Neuronal stem cell (in vitro differentiated cells): ENCODE data around the gene SUPT5H.
A peak's percentile ranks its signal among the peaks of the same experiment; 100 is the strongest.

Experiments
- DNase-seq: peaks from one replicate; pipeline ENCODE4 v3.0.0-alpha.2; 2013; ENCODE audit warnings: low spot score
- H2AFZ ChIP-seq: one replicate; pipeline ENCODE4 v1.6.1; 2013; ENCODE audit warnings: mild to moderate bottlenecking, low read length, inconsistent platforms
- H2AK5ac ChIP-seq: 2 replicates; pipeline ENCODE4 v1.6.1; 2013; ENCODE audit warnings: low read depth, mild to moderate bottlenecking, inconsistent platforms, low read length, moderate library complexity, mixed read lengths
- H2BK120ac ChIP-seq: 2 replicates; pipeline ENCODE4 v1.6.1; 2013; ENCODE audit warnings: low read depth, mild to moderate bottlenecking, inconsistent platforms, low read length, moderate library complexity, mixed read lengths
- H2BK12ac ChIP-seq: one replicate; pipeline ENCODE4 v1.6.1; 2013; ENCODE audit warnings: low read length, inconsistent platforms
- H2BK15ac ChIP-seq: 2 replicates; pipeline ENCODE4 v1.6.1; 2013; ENCODE audit warnings: mild to moderate bottlenecking, low read length, inconsistent platforms, mixed read lengths
- H2BK5ac ChIP-seq: one replicate; pipeline ENCODE4 v1.6.1; 2013; ENCODE audit warnings: inconsistent platforms, mild to moderate bottlenecking, low read length, moderate library complexity
- H3K14ac ChIP-seq: one replicate; pipeline ENCODE4 v1.6.1; 2013; ENCODE audit warnings: low read length, inconsistent platforms
- H3K18ac ChIP-seq: 2 replicates; pipeline ENCODE4 v1.6.1; 2013; ENCODE audit warnings: low read length, inconsistent platforms
- H3K23ac ChIP-seq: 2 replicates; pipeline ENCODE4 v1.6.1; 2013; ENCODE audit warnings: low read depth, mild to moderate bottlenecking, mixed read lengths, low read length, inconsistent platforms; ENCODE audit not compliant: poor library complexity
- H3K27ac ChIP-seq: replicated peaks from 3 replicates; pipeline ENCODE4 v1.5.1; 2013; ENCODE audit warnings: low read length, inconsistent platforms
- H3K27me3 ChIP-seq, 3 experiments: 2 replicates each; pipeline ENCODE4 v1.6.1; 2013; ENCODE audit warnings: low read length in 3 of 3, mild to moderate bottlenecking in 2 of 3, inconsistent platforms in 1 of 3, low read depth in 1 of 3, mixed read lengths in 1 of 3, moderate library complexity in 1 of 3; ENCODE audit not compliant: control insufficient read depth in 3 of 3, insufficient read depth in 3 of 3
- H3K36me3 ChIP-seq, 2 donors: replicated peaks in 1 of 2; 2 replicates each; pipeline ENCODE4 v1.6.1; 2013; ENCODE audit warnings: low read length in 2 of 2; ENCODE audit not compliant: control insufficient read depth in 2 of 2, insufficient read depth in 2 of 2
- H3K4ac ChIP-seq: 2 replicates; pipeline ENCODE4 v1.6.1; 2013; ENCODE audit warnings: inconsistent platforms, mild to moderate bottlenecking, low read length, moderate library complexity
- H3K4me1 ChIP-seq, 2 donors: 1 replicate in 1 of 2; 2 replicates in 1 of 2; pipeline ENCODE4 v1.6.1; 2013; ENCODE audit warnings: low read length in 2 of 2, low read depth in 1 of 2; ENCODE audit not compliant: control insufficient read depth in 2 of 2, insufficient read depth in 1 of 2
- H3K4me2 ChIP-seq: one replicate; pipeline ENCODE4 v1.6.1; 2013; ENCODE audit warnings: mild to moderate bottlenecking, low read length, inconsistent platforms; ENCODE audit not compliant: insufficient read depth, poor library complexity, severe bottlenecking
- H3K4me3 ChIP-seq, 2 donors: 2 replicates each; pipeline ENCODE4 v1.5.1; 2013; ENCODE audit warnings: low read length in 2 of 2, mild to moderate bottlenecking in 2 of 2, inconsistent platforms in 1 of 2, moderate library complexity in 1 of 2
- H3K79me1 ChIP-seq: one replicate; pipeline ENCODE4 v1.6.1; 2013; ENCODE audit warnings: low read depth, mild to moderate bottlenecking, inconsistent platforms, low read length, moderate library complexity
- H3K9ac ChIP-seq: one replicate; pipeline ENCODE4 v1.6.1; 2013; ENCODE audit warnings: mild to moderate bottlenecking, low read depth, low read length, inconsistent platforms; ENCODE audit not compliant: poor library complexity
- H3K9me3 ChIP-seq, 2 donors: replicated peaks in 1 of 2; 2 replicates each; pipeline versions ENCODE3 to v1.6.1; 2013; ENCODE audit warnings: low read length in 2 of 2, mild to moderate bottlenecking in 2 of 2, inconsistent platforms in 1 of 2, low read depth in 1 of 2, mixed read lengths in 1 of 2, moderate library complexity in 1 of 2; ENCODE audit not compliant: control insufficient read depth in 2 of 2, insufficient read depth in 1 of 2
- H4K8ac ChIP-seq: one replicate; pipeline ENCODE4 v1.6.1; 2013; ENCODE audit warnings: low read depth, mild to moderate bottlenecking, inconsistent platforms, low read length, moderate library complexity
- H4K91ac ChIP-seq: one replicate; pipeline ENCODE4 v1.6.1; 2013; ENCODE audit warnings: low read length, low read depth, mild to moderate bottlenecking, inconsistent platforms; ENCODE audit not compliant: poor library complexity
- WGBS, 2 donors: extraction: QIAGEN DNeasy Blood & Tissue Kit; methylation state at CpG; one replicate each; pipeline ENCODE4 v1.1.7; 2013; ENCODE audit warnings: missing lambda C conversion rate in 2 of 2, mixed read lengths in 1 of 2; ENCODE audit not compliant: insufficient read length in 2 of 2, insufficient replicate concordance in 1 of 2; ENCODE audit errors: extremely low coverage in 2 of 2; 5-methylcytosine and 5-hydroxymethylcytosine counted together

SUPT5H gene

DNA sequence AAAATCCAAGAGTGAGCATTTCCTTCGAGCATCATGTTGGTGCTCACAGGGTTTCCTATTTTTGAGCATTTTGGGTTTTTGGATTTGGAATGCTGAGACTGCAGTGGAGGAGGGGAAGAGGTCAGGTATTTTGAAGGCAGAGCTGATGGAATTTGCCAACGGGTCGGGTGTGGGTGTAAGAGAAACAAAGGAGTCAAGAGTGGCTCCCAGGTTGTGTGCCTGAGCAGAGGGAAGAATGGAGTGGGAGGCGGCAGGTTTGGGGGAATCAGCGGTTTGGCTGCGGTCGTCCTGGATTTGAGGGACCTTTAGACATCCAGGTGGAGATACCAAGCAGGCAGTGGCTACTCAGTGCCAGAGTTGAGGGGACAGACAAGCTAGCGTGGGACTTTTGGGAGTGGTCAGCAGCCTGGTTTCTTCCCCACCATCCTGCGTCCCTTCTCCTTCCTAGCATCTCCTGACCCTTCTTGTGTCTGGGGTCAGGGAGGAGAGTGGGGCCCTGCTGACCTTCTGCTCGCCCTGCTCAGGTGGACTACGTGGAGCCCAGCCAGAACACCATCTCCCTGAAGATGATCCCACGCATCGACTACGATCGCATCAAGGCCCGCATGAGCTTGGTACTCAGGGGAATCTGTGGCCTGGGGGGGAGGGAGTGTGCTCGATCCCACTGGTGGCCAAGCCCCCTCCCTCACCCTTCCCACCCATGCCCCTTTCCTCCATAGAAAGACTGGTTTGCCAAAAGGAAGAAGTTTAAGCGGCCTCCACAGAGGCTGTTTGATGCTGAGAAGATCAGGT, 20.8 kb downstream of the SUPT5H start:
- WGBS, 2 donors: no CpG with 5 or more reads among the region's 18 CpGs
- no peak overlapping the region for H3K4me2 ChIP-seq
- no peak overlapping the region for H4K91ac ChIP-seq
- H2AK5ac ChIP-seq: no peak overlapping the region
- H2BK12ac ChIP-seq: no peak overlapping the region
- no peaks in the 10 kb centered on the region for H3K79me1 ChIP-seq
- no peak overlapping the region for H2AFZ ChIP-seq
- no peak overlapping the region for H2BK120ac ChIP-seq
- H3K23ac ChIP-seq: no peak overlapping the region
- no peak overlapping the region for H3K27ac ChIP-seq
- H3K9ac ChIP-seq: peak overlapping the region; percentile 35
- no peak overlapping the region for H3K4ac ChIP-seq
- H3K27me3 ChIP-seq: no peaks in the 10 kb centered on the region
- H3K9me3 ChIP-seq: no peaks in the 10 kb centered on the region
- no peak overlapping the region for H3K14ac ChIP-seq
- no peak overlapping the region for H2BK15ac ChIP-seq
- no peak overlapping the region for H3K4me3 ChIP-seq
- DNase-seq: no peak
- H2BK5ac ChIP-seq: no peak overlapping the region
- no peak overlapping the region for H4K8ac ChIP-seq
- H3K18ac ChIP-seq: no peak overlapping the region
- H3K36me3 ChIP-seq: peaks cover 50 to 88% of the 10 kb centered on the region in 2 donors
- no peaks in the 10 kb centered on the region for H3K4me1 ChIP-seq

DNA sequence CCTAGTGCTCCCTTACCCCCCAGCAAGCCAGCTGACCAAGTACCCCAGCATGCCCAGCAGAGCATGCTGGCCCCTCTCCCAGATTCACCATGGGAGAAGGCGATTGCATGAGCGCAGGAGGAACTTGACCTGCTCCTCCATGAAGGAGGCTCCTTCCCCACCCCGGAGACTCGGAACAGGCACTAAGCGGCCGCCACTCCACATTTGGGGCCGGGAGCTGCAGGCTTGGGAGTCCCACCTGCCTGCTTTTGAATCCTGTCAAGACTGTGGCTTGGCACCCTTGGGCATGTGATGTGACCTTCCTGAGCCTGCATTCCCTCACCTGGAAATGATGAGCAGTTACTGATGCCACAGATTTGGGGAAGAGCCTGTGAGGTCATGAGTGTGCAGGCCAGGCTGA, 22.6 kb downstream of the SUPT5H start:
- Histone ChIP-seq H2BK5ac (no peak overlapping the region), H3K79me1 (peaks cover 4% of the 10 kb centered on the region), H2BK12ac (no peak overlapping the region), H3K4me1 (no peaks in the 10 kb centered on the region), H2AFZ (no peak overlapping the region), H2BK120ac (no peak overlapping the region), H3K36me3 (peaks cover 67 to 98% of the 10 kb centered on the region in 2 donors), H3K23ac (no peak overlapping the region), H3K14ac (no peak overlapping the region), H3K4me3 (no peak overlapping the region), H3K4ac (no peak overlapping the region), H3K9ac (no peak overlapping the region), H4K91ac (no peak overlapping the region), H3K27ac (no peak overlapping the region), H3K27me3 (no peaks in the 10 kb centered on the region), H3K4me2 (no peak overlapping the region), H4K8ac (no peak overlapping the region), H2AK5ac (no peak overlapping the region), H2BK15ac (no peak overlapping the region), H3K9me3 (no peaks in the 10 kb centered on the region), H3K18ac (no peak overlapping the region)
- no CpG with 5 or more reads among the region's 7 CpGs for WGBS, 2 donors
- no peak for DNase-seq

DNA sequence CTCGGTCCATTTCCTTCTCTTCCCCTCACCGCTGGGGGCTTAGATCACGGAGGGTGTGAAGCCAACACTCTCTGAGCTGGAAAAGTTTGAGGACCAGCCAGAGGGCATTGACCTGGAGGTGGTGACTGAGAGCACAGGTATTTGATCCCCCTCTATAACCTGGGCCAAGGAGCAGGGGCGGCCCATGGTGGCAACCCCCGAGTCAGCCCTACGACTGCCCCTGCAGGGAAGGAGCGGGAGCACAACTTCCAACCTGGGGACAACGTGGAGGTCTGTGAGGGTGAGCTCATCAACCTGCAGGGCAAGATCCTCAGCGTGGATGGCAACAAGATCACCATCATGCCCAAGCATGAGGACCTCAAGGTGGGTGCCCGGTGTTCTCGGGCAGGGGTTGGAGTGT, 23.7 kb downstream of the SUPT5H start:
- H3K9ac ChIP-seq: no peak overlapping the region
- H3K27me3 ChIP-seq: no peaks in the 10 kb centered on the region
- no peaks in the 10 kb centered on the region for H3K4me1 ChIP-seq
- no peak overlapping the region for H3K4ac ChIP-seq
- no peak overlapping the region for H4K8ac ChIP-seq
- no peak for DNase-seq
- H2AFZ ChIP-seq: no peak overlapping the region
- H3K14ac ChIP-seq: no peak overlapping the region
- no peak overlapping the region for H3K27ac ChIP-seq
- peaks cover 4% of the 10 kb centered on the region for H3K79me1 ChIP-seq
- no peak overlapping the region for H3K4me3 ChIP-seq
- no peak overlapping the region for H3K18ac ChIP-seq
- WGBS, 2 donors: no CpG with 5 or more reads among the region's 11 CpGs
- H2BK120ac ChIP-seq: no peak overlapping the region
- H2BK5ac ChIP-seq: no peak overlapping the region
- H4K91ac ChIP-seq: no peak overlapping the region
- no peak overlapping the region for H3K23ac ChIP-seq
- H2AK5ac ChIP-seq: no peak overlapping the region
- no peak overlapping the region for H2BK15ac ChIP-seq
- H3K9me3 ChIP-seq: no peaks in the 10 kb centered on the region
- no peak overlapping the region for H2BK12ac ChIP-seq
- H3K36me3 ChIP-seq: peaks cover 77 to 98% of the 10 kb centered on the region in 2 donors
- H3K4me2 ChIP-seq: no peak overlapping the region

DNA sequence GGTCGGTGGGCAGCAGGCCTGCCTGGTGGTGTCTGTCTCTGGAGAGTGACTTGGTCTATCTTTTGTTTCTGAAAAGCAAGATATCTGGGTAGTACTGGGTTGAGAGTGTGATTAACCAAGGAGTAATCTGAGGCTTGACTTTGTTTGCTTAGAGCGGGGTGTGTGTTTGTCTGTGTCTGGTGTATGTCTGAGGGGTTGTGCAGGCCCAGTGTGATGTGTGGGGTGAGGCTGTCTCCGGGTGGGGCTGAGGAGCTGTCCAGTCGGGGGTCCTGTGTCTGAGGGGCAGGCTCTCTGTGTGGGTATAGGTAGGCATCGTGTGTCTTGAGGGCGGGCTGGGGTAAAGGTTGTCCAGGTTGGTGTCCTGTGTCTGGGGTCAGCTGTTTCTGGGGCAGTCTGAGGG, 24.2 kb downstream of the SUPT5H start:
- no peak for DNase-seq
- no peaks in the 10 kb centered on the region for H3K27me3 ChIP-seq
- H3K4me1 ChIP-seq: no peaks in the 10 kb centered on the region
- peaks cover 80 to 98% of the 10 kb centered on the region in 2 donors for H3K36me3 ChIP-seq
- no peak overlapping the region for H3K27ac ChIP-seq
- H3K9me3 ChIP-seq: peaks cover 0 to 3% of the 10 kb centered on the region in 2 donors
- H3K4ac ChIP-seq: no peak overlapping the region
- H4K8ac ChIP-seq: no peak overlapping the region
- H4K91ac ChIP-seq: no peak overlapping the region
- no peak overlapping the region for H2AFZ ChIP-seq
- no peak overlapping the region for H2BK120ac ChIP-seq
- no peak overlapping the region for H2AK5ac ChIP-seq
- no peak overlapping the region for H3K4me2 ChIP-seq
- WGBS, 2 donors: no CpG with 5 or more reads among the region's 6 CpGs
- no peak overlapping the region for H3K23ac ChIP-seq
- H3K4me3 ChIP-seq: no peak overlapping the region
- no peak overlapping the region for H3K9ac ChIP-seq
- peaks cover 4% of the 10 kb centered on the region for H3K79me1 ChIP-seq
- no peak overlapping the region for H3K14ac ChIP-seq
- no peak overlapping the region for H2BK5ac ChIP-seq
- H2BK15ac ChIP-seq: no peak overlapping the region
- H2BK12ac ChIP-seq: no peak overlapping the region
- H3K18ac ChIP-seq: no peak overlapping the region
